Measurements from ENCODE around the gene FGF12. TPM values are rescaled to one million over a fixed set of nuclear protein-coding genes. Genes with fewer than 3 reads are reported as not detected.

FGF12 gene
- total RNA-seq, 1 donor from 2014 or later: 9.8 TPM

GRCh38 chr3:192392986-192393385, 334.4 kb downstream of the FGF12 start:
- Mint-ChIP-seq H3K4me3 (no peak overlapping the region), H3K4me1 (ENCODE audit: unreplicated experiment) (no peaks in the 10 kb centered on the region), H3K36me3 (no peaks in the 10 kb centered on the region), H3K27me3 (peaks cover 36% of the 10 kb centered on the region), H3K9me3 (no peaks in the 10 kb centered on the region), H3K27ac (no peak overlapping the region)
- TF ChIP-seq, protein P1, sequence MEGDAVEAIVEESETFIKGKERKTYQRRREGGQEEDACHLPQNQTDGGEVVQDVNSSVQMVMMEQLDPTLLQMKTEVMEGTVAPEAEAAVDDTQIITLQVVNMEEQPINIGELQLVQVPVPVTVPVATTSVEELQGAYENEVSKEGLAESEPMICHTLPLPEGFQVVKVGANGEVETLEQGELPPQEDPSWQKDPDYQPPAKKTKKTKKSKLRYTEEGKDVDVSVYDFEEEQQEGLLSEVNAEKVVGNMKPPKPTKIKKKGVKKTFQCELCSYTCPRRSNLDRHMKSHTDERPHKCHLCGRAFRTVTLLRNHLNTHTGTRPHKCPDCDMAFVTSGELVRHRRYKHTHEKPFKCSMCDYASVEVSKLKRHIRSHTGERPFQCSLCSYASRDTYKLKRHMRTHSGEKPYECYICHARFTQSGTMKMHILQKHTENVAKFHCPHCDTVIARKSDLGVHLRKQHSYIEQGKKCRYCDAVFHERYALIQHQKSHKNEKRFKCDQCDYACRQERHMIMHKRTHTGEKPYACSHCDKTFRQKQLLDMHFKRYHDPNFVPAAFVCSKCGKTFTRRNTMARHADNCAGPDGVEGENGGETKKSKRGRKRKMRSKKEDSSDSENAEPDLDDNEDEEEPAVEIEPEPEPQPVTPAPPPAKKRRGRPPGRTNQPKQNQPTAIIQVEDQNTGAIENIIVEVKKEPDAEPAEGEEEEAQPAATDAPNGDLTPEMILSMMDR (conservative IDR thresholded peaks at IDR 0.05): no peak
- no peak for DNase-seq (ENCODE audit: extremely low spot score, unreplicated experiment)

DNA sequence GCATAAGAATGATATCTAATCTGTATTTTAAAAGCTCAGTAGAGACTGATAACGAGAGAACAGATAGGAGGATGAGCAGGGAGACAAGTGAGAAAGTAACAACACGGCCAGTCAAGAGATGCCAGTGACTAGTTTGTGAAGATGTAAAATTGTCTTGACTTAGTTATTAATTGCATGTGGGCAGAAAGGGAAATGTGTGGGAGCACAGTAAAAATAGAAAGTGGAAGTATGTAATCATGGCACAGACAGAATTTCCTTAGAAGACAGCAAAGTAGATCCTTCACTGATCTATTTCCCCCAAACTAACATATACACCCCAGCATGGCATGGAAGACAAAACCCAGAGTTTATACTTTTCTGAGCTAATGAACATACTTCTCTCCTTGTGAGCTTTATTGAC, 344.5 kb downstream of the FGF12 start:
- TF ChIP-seq, protein P1 (conservative IDR thresholded peaks at IDR 0.05): no peak
- H3K27ac Mint-ChIP-seq: no peak overlapping the region
- H3K36me3 Mint-ChIP-seq: no peaks in the 10 kb centered on the region
- H3K27me3 Mint-ChIP-seq: peaks cover 17% of the 10 kb centered on the region
- no peak overlapping the region for H3K4me3 Mint-ChIP-seq
- no peaks in the 10 kb centered on the region for H3K9me3 Mint-ChIP-seq
- no peaks in the 10 kb centered on the region for H3K4me1 Mint-ChIP-seq (ENCODE audit: unreplicated experiment)
- DNase-seq (ENCODE audit: extremely low spot score, unreplicated experiment): no peak

DNA sequence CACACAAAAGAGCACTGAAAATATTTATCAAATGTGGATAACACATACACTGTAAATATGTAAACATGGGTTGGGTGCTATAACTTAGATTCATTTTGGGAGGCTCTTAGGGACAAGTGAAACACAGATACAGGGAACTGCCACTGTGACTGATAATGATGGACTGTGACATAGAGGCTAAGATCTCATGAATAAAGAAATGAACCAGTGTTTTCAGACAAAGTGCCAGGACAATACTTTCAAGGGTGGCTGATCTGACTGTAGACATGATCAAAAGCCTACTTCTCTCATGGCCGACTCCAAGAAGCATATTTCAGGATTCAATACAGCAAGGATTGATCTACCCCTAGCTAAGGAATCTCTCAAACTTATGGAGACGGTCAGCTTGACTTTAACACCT, 353.8 kb downstream of the FGF12 start:
- H3K9me3 Mint-ChIP-seq: no peaks in the 10 kb centered on the region
- no peak overlapping the region for H3K27ac Mint-ChIP-seq
- no peak for DNase-seq (ENCODE audit: extremely low spot score, unreplicated experiment)
- TF ChIP-seq, protein P1 (conservative IDR thresholded peaks at IDR 0.05): no peak
- H3K36me3 Mint-ChIP-seq: no peaks in the 10 kb centered on the region
- peaks cover 17% of the 10 kb centered on the region for H3K27me3 Mint-ChIP-seq
- H3K4me1 Mint-ChIP-seq (ENCODE audit: unreplicated experiment): no peaks in the 10 kb centered on the region
- no peak overlapping the region for H3K4me3 Mint-ChIP-seq

GRCh38 chr3:192373032-192373431, 354.3 kb downstream of the FGF12 start:
- peaks cover 17% of the 10 kb centered on the region for H3K27me3 Mint-ChIP-seq
- no peaks in the 10 kb centered on the region for H3K36me3 Mint-ChIP-seq
- no peaks in the 10 kb centered on the region for H3K4me1 Mint-ChIP-seq (ENCODE audit: unreplicated experiment)
- no peak for DNase-seq (ENCODE audit: extremely low spot score, unreplicated experiment)
- H3K27ac Mint-ChIP-seq: no peak overlapping the region
- TF ChIP-seq, protein P1 (conservative IDR thresholded peaks at IDR 0.05): no peak
- H3K4me3 Mint-ChIP-seq: no peak overlapping the region
- H3K9me3 Mint-ChIP-seq: no peaks in the 10 kb centered on the region

GRCh38 chr3:192372616-192373015, 354.7 kb downstream of the FGF12 start:
- no peak overlapping the region for H3K27ac Mint-ChIP-seq
- no peak overlapping the region for H3K4me3 Mint-ChIP-seq
- peaks cover 17% of the 10 kb centered on the region for H3K27me3 Mint-ChIP-seq
- no peaks in the 10 kb centered on the region for H3K4me1 Mint-ChIP-seq (ENCODE audit: unreplicated experiment)
- no peaks in the 10 kb centered on the region for H3K9me3 Mint-ChIP-seq
- DNase-seq (ENCODE audit: extremely low spot score, unreplicated experiment): no peak
- no peaks in the 10 kb centered on the region for H3K36me3 Mint-ChIP-seq
- TF ChIP-seq, protein P1 (conservative IDR thresholded peaks at IDR 0.05): no peak

DNA sequence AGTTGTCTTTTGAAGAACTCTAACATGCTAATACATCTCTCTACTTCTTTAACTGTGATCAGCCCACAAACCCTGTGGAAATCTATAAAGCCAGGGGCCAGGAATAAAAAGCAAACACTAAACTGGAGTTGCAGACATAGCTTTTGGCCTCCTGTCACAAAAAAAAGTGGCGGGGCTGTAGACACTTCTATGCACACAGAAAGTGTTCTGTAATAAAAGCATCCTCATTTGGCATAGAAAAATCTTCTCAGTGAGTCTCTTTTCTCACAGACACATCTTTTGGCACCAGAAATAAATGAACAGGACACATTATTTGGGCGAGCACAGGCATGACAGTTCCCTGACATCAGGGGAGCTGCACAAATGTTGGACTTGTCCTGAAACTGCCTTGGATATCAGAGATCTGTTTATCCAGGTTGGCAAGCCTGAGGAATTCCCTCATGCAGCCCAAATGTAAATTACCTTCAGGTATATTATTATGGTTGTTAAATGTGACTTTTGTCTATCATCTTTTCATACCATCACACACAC, 355.4 kb downstream of the FGF12 start:
- Mint-ChIP-seq H3K9me3 (no peaks in the 10 kb centered on the region), H3K4me3 (no peak overlapping the region), H3K27me3 (peaks cover 17% of the 10 kb centered on the region), H3K27ac (no peak overlapping the region), H3K4me1 (ENCODE audit: unreplicated experiment) (no peaks in the 10 kb centered on the region), H3K36me3 (no peaks in the 10 kb centered on the region)
- no peak for DNase-seq (ENCODE audit: extremely low spot score, unreplicated experiment)
- TF ChIP-seq, protein P1 (conservative IDR thresholded peaks at IDR 0.05): no peak

Measured in type B pancreatic cell (in vitro differentiated cells).